Mucosa of rectum (tissue), 2 donors: ENCODE data around the gene CLIP3.

Experiments used
- H3K27ac ChIP-seq, 2 donors: one replicate each; pipeline ENCODE4 v1.7.0; 2013; ENCODE audit warnings: inconsistent platforms in 2 of 2, low read depth in 2 of 2, low read length in 2 of 2
- H3K27me3 ChIP-seq, 2 donors: one replicate each; pipeline ENCODE4 v1.7.0; 2013; ENCODE audit warnings: low read length in 2 of 2; ENCODE audit not compliant: control insufficient read depth in 2 of 2, insufficient read depth in 2 of 2
- H3K36me3 ChIP-seq, 2 donors: one replicate each; pipeline ENCODE4 v1.7.0; 2013; ENCODE audit warnings: low read length in 2 of 2; ENCODE audit not compliant: control insufficient read depth in 2 of 2, insufficient read depth in 2 of 2
- H3K4me1 ChIP-seq, 2 donors: one replicate each; pipeline ENCODE4 v1.7.0; 2013; ENCODE audit warnings: low read length in 2 of 2, mild to moderate bottlenecking in 1 of 2; ENCODE audit not compliant: control insufficient read depth in 2 of 2, insufficient read depth in 2 of 2
- H3K4me3 ChIP-seq, 2 donors: one replicate each; pipeline ENCODE4 v1.7.0; 2013; ENCODE audit warnings: low read length in 2 of 2
- H3K9ac ChIP-seq, 2 donors: one replicate each; pipeline ENCODE4 v1.7.0; 2013; ENCODE audit warnings: low read length in 2 of 2, low read depth in 1 of 2, mild to moderate bottlenecking in 1 of 2
- H3K9me3 ChIP-seq, 2 donors: one replicate each; pipeline ENCODE4 v1.7.0; 2013; ENCODE audit warnings: low read length in 2 of 2; ENCODE audit not compliant: control insufficient read depth in 2 of 2
- donor health status: healthy.
- donor health status: Normal muscosa, but diverticular disease.

CLIP3 gene

DNA sequence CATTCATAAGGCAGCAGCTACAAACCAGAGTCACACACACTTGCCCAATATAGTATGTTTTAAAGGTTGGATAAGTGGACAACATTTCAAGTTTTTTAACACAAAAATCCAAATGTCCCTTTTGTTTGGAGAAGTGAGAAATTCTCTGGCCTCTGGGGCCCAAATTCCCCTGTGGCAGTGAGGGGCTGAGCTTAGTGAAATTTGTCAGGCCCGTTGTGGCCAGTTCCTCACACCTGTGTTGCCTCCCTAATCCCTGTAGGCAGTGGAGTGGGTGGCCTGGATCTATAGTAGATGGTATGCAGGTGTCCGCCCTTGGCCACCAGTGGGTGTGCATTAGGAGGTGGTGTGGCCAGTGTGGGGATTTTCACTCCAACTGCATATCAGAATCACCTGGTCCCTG is 28.7 kb upstream of the CLIP3 start:
- Histone ChIP-seq H3K27ac (no peak overlapping the region), H3K4me3 (no peak overlapping the region), H3K9me3 (no peaks in the 10 kb centered on the region), H3K4me1 (no peaks in the 10 kb centered on the region), H3K27me3 (no peaks in the 10 kb centered on the region), H3K36me3 (no peaks in the 10 kb centered on the region), H3K9ac (no peak overlapping the region)

DNA sequence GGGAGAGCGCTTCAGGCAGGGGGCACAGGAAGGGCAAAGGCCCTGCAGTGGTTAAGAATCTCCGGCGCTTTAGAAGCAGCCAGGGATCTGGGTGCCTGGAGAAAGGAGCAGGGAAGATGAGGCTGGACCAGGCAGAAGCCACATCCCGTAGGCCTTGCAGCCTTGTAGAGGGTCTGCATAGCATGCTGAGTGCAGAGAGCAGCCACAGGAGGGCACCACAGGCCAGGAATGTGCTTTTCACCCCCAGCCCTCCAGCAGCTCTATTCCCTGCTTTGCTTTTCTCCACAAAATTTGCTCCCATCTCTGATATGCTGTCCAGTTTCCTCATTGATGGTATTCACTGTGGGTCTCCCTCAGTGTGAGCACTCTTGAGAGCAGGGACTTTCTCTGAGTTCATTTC is 27.8 kb upstream of the CLIP3 start:
- Histone ChIP-seq H3K9me3 (no peaks in the 10 kb centered on the region), H3K4me1 (peaks cover under 1 to 1% of the 10 kb centered on the region in 2 donors), H3K36me3 (no peaks in the 10 kb centered on the region), H3K9ac (no peak overlapping the region), H3K4me3 (no peak overlapping the region), H3K27ac (no peak overlapping the region), H3K27me3 (no peaks in the 10 kb centered on the region)

DNA sequence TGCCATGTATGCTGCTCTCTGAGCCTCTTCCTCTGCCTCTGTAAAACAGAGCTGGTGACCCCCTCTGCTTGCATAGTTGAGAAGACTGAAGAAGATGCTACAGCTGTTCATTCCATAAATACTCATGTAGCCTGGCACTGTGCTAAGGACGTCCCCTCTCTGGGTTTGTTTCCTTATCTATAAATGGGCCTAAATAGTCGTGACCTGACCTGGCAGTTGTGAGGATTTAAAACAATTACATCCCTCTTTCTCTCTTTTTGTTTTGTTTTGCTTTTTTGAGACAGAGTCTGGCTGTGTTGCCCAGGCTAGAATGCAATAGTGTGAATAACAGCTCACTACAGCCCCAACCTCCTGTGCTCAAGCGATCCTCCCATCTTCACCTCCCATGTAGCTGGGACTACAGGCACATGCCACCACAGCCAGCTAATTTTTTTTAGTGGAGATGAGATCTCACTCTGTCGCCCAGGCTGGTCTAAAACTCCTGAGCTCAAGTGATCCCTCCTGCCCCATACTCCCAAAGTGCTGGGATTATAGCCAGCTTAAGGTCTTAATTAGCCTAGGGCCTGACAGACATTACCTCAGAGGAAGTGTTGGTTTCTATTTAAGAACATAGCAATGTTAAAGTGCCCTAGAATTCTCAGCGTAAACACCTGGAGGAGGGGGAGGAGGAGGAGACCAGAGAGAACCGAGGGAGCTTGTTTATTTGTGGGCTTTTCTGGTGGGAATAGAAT is 26.7 kb upstream of the CLIP3 start:
- H3K9me3 ChIP-seq = no peaks in the 10 kb centered on the region
- no peaks in the 10 kb centered on the region for H3K36me3 ChIP-seq
- no peak overlapping the region for H3K9ac ChIP-seq
- H3K27me3 ChIP-seq = no peaks in the 10 kb centered on the region
- H3K4me3 ChIP-seq = no peak overlapping the region
- H3K27ac ChIP-seq = no peak overlapping the region
- H3K4me1 ChIP-seq = peaks cover 4 to 8% of the 10 kb centered on the region in 2 donors

GRCh38 chr19:36058481-36059179 is 26.0 kb upstream of the CLIP3 start:
- H3K9ac ChIP-seq = no peak overlapping the region
- no peaks in the 10 kb centered on the region for H3K27me3 ChIP-seq
- no peak overlapping the region for H3K4me3 ChIP-seq
- no peaks in the 10 kb centered on the region for H3K9me3 ChIP-seq
- no peak overlapping the region for H3K27ac ChIP-seq
- H3K4me1 ChIP-seq = peaks cover 4 to 8% of the 10 kb centered on the region in 2 donors
- H3K36me3 ChIP-seq = no peaks in the 10 kb centered on the region

DNA sequence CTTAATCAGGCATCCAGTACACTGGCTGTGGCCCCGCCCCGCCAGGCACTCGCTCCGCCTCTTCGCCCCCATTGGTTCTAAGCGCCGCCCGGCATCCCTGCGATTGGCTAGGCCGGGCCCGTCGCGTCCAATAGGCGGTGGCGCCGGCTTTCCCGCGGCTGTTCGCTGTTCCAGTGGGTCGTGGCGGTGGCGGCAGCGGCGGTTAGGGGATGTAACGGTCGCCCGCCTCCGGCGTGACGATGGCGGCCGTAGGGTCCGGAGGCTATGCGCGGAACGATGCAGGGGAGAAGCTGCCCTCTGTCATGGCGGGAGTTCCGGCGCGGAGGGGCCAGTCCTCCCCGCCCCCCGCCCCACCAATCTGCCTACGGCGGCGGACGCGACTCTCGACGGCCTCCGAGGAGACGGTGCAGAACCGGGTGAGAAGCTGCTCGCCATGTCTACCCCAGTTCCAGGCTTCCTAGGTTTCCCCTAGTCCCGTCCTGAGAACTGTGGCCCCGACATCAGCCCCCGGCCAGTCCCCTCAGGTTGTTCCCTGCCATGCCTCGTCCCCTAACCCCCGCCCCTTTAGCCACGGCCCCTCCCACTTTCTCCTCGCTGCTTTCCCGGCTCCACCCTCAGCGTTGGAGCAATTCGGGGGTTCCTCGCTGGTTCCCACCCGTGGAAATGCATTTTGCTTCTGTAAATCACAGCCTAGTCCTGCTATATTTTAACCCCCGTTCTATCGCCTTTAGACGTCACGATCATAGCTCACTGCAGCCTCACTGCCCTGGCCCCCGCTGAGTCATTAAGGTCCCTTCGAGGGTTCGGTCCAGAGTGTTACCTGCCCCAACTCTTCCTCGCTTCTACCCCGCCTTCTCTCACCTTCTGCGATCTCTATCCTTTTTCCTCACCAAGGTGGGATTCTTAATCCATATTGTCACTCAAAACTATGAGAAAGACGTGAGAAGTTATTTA is 22.3 kb upstream of the CLIP3 start, which contains the start of gene WDR62:
Gene WDR62, plus strand, starts transcription at position 165 of the 954 bp plus-strand sequence. Its CDS starts 75 bp downstream, at position 240.
- no peaks in the 10 kb centered on the region for H3K9me3 ChIP-seq
- peak within 1 kb of the TSS; percentile 84 for H3K4me3 ChIP-seq
- peak within 1 kb of the TSS; percentile 80 to 82 for H3K9ac ChIP-seq
- peaks cover 6 to 12% of the 10 kb centered on the region in 2 donors for H3K4me1 ChIP-seq
- peak within 1 kb of the TSS; percentile 97 to 98 for H3K27ac ChIP-seq
- no peaks in the 10 kb centered on the region for H3K36me3 ChIP-seq
- H3K27me3 ChIP-seq = no peaks in the 10 kb centered on the region

GRCh38 chr19:36054119-36054732 is 21.6 kb upstream of the CLIP3 start, which contains the start of gene THAP8:
THAP8 (minus strand) TSS chr19:36054285; CDS start chr19:36054217, 68 bp downstream.
- Histone ChIP-seq H3K4me1 (peaks cover 6 to 12% of the 10 kb centered on the region in 2 donors), H3K36me3 (no peaks in the 10 kb centered on the region), H3K27ac (peak within 1 kb of the TSS; percentile 97 to 98), H3K9ac (peak within 1 kb of the TSS; percentile 80 to 82), H3K27me3 (no peaks in the 10 kb centered on the region), H3K4me3 (peak within 1 kb of the TSS; percentile 84), H3K9me3 (no peaks in the 10 kb centered on the region)

DNA sequence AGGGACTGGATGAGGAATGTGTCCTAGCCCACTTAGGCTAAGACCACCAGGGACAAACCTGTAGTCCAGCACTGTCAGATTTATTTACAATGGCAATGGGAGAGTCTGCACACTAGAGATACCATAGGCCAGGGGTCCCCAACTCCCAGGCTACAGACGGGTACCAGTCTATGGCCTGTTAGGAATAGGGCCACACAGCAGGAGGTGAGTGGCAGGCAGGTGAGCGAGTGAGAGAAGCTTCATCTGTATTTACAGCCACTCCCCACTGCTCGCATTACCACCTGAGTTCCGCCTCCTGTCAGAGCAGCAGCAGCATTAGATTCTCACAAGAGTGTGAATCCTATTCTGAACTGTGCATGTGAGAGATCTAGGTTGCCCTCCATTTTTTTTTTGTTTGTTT is 19.0 kb upstream of the CLIP3 start:
- no peaks in the 10 kb centered on the region for H3K27me3 ChIP-seq
- H3K27ac ChIP-seq = no peak overlapping the region
- H3K4me3 ChIP-seq = no peak overlapping the region
- H3K4me1 ChIP-seq = peaks cover 6 to 12% of the 10 kb centered on the region in 2 donors
- no peak overlapping the region for H3K9ac ChIP-seq
- H3K36me3 ChIP-seq = no peaks in the 10 kb centered on the region
- no peaks in the 10 kb centered on the region for H3K9me3 ChIP-seq

GRCh38 chr19:36051236-36051635 is 18.6 kb upstream of the CLIP3 start:
- no peak overlapping the region for H3K9ac ChIP-seq
- peaks cover 6 to 12% of the 10 kb centered on the region in 2 donors for H3K4me1 ChIP-seq
- H3K27ac ChIP-seq = no peak overlapping the region
- H3K9me3 ChIP-seq = no peaks in the 10 kb centered on the region
- H3K36me3 ChIP-seq = no peaks in the 10 kb centered on the region
- H3K27me3 ChIP-seq = no peaks in the 10 kb centered on the region
- no peak overlapping the region for H3K4me3 ChIP-seq

DNA sequence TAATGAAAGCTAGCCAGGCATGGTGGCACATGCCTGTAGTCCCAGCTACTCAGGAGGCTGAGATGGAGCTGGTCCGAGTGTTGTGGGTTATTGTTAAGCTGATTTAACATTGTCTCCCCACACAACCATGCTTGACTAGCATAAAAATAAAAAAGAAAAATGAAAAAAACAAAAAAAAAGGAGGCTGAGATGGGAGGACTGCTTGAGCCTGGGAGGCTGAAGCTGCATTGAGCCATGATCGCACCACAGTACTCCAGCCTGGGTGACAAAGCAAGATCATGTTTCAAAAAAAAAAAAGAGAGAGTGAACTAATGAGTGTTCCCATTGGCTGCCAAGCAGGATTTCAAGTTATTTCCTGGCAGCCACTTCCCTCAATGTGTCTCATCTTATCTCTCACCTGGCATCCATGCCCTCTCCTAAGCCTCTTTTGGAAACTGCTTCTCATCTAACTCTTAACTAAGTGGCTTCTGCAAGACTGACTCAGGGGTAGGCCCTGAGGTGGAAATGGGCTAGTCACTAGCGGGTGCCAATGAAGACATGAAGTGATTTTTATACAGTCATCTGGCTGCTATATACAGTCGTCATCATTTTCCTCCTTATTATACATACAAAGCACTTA is 16.5 kb upstream of the CLIP3 start:
- no peak overlapping the region for H3K9ac ChIP-seq
- no peaks in the 10 kb centered on the region for H3K9me3 ChIP-seq
- peaks cover 3 to 4% of the 10 kb centered on the region in 2 donors for H3K4me1 ChIP-seq
- H3K27ac ChIP-seq = no peak overlapping the region
- no peaks in the 10 kb centered on the region for H3K27me3 ChIP-seq
- H3K4me3 ChIP-seq = no peak overlapping the region
- H3K36me3 ChIP-seq = no peaks in the 10 kb centered on the region
